GM13977 (cell line): ENCODE results near the gene SEC14L3.

ENCODE experiments used
- DNase-seq: peaks from one replicate; pipeline ENCODE4 v3.0.0; 2012; ENCODE audit warnings: low spot score
- in situ Hi-C: fragments of 300-500 bp; cut with MboI; formaldehyde crosslinking; loops from one replicate; pipeline ENCODE4 v1.12.0; 2022; ENCODE audit warnings: low sequenced_read_pairs, low pct_unique_long_range_greater_than_20kb, mixed read lengths, inconsistent platforms; ENCODE audit not compliant: unreplicated experiment
- TF ChIP-seq, protein P1 (sequence below): IDR thresholded peaks from 2 replicates; pipeline ENCODE4 v1.5.1; 2012; ENCODE audit warnings: mild to moderate bottlenecking, control low read depth; ENCODE audit not compliant: insufficient read depth; ENCODE audit errors: extremely low read depth, missing control alignments

The SEC14L3 gene

DNA sequence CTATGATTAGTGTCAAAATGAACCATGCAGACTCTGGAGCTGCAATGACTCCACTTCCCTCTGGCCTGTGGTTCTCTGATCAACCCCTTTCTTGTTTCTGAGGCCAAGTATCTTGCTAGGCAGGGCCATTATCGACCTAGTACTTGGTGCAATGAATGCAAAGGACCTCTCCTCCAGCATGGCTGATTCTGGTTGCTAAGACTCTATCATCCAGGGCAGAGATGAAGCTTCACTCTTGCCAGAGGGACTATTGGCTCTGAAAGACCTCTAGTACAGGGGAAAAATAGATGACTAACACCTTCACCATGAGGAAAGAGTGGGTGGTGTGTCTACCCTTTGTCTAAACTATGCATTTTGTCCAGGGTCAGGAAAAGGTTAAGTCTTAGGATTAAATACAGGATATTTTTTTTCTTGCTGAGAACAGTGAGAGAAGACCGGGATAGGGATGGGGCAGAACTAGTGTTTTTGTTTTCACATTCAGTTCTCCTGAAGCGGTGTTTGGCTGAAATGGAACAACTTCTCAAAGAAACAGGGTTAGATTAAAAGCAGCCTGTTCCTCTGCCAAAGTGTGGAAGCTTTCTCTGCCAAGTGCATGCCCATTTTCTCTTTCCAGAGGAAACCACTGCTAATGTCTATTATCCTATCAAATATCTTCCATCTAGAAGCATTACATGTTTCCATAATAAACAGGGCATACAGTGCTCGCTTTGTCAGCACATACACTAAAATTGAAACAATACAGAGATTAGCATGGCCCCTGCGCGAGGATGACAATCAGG is 51.3 kb downstream of the SEC14L3 start:
- TF ChIP-seq, protein P1, sequence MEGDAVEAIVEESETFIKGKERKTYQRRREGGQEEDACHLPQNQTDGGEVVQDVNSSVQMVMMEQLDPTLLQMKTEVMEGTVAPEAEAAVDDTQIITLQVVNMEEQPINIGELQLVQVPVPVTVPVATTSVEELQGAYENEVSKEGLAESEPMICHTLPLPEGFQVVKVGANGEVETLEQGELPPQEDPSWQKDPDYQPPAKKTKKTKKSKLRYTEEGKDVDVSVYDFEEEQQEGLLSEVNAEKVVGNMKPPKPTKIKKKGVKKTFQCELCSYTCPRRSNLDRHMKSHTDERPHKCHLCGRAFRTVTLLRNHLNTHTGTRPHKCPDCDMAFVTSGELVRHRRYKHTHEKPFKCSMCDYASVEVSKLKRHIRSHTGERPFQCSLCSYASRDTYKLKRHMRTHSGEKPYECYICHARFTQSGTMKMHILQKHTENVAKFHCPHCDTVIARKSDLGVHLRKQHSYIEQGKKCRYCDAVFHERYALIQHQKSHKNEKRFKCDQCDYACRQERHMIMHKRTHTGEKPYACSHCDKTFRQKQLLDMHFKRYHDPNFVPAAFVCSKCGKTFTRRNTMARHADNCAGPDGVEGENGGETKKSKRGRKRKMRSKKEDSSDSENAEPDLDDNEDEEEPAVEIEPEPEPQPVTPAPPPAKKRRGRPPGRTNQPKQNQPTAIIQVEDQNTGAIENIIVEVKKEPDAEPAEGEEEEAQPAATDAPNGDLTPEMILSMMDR: no peak
- no peak for DNase-seq
- in situ Hi-C loops: no loop called here

DNA sequence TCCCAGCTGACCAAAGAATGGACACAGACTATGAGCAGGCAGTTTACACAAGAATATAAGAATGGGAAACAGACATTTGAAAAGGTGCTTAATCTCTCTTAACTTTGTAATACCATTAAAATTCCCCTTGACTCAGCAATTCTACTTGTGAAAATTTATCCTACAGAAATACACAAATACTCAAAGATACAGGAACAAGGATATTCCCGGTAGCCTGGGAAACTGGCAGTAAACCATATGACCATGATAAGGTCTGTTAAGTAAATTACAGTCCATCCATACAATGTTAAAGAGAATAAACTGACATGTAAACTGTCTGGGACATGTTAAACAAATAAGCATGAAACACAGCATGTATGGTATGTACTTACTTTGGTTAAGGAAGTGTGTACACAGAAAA is 55.0 kb downstream of the SEC14L3 start:
- TF ChIP-seq, protein P1: no peak
- no peak for DNase-seq
- in situ Hi-C loops: no loop called here

DNA sequence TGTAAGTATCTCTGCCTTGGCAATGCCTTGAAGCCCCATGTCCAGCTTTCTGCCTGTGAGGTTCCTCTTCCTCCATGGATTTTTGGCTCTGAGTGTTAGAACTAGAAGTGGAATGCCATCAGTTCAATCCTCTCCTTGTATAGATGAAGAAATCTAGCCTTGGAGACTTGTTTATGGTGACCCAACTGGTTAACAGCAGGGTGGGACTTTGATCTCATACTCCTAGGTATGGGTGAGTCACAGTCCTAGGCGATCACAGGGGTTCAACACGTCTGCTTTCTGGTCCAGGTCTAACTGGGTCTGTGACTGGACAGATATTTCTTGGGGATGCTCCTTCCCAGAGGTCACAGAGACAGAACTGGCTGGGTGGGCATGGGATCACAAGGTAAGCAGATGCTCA is 55.4 kb downstream of the SEC14L3 start:
- in situ Hi-C loops: no loop called here

DNA sequence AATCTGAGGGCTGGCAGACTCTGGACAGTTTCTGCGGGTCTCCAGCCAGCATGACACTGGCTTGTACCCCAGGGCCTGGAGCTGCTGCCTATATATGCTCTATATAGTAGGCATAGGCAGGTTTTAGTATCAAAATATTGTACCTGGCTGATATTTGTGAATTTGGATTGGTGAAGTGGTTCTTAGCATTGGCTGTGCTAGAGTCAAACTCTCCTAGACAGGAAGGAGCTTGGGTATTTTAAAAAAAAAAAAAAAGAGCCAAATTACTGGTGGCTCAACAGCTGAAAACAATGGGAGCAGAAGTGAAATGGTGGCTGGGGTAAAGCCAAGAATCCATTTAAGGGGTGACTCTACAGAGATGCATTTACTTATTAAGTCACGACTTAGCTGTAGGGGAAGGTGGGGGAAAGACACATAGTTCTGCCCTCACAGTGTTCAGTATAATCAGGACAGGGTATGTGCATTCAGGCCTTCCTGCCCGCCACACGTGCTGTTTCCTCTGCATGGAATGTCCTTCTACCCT is 57.2 kb downstream of the SEC14L3 start:
- in situ Hi-C loops: no loop called here
- TF ChIP-seq, protein P1: no peak
- DNase-seq: no peak

More for the DNA sequence above, 55.4 kb downstream of the SEC14L3 start:
- TF ChIP-seq, protein P1: no peak
- DNase-seq: no peak

DNA sequence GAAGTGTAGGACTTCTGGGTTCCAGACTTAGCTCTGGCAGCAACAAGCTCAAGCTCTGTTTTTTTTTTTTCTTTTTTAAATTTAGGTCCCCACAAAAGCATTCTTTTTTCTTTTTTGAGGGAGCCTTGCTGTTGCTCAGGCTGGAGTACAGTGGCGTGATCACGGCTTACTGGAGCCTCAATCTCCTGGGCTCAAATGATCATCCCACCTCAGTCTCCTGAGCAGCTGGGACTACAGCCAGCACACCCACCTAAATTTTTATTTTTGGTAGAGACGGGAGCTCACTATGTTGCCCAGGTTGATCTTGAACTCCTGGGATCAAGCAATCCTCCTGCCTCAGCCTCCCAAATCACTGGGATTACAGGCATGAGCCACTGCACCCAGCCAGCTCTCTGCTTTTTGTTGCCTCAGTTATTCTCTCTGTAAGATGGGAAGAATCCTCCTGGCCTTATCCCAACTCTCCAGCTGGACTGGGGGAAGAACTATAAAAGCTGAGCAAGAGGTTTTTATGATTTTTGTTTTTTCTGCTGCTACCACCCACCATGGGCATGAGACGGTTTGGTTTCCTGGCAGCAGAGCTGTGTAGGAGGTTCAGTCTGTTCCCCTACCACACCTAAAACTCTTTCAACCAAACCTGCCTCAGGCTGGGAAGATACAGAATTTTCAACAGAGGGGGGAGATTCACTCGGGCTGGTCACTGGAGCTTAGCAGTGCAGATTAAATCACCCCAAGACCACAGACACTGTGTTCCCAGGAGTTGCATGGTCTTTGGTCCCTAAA is 57.9 kb downstream of the SEC14L3 start:
- in situ Hi-C loops: no loop called here
- TF ChIP-seq, protein P1: no peak
- no peak for DNase-seq

DNA sequence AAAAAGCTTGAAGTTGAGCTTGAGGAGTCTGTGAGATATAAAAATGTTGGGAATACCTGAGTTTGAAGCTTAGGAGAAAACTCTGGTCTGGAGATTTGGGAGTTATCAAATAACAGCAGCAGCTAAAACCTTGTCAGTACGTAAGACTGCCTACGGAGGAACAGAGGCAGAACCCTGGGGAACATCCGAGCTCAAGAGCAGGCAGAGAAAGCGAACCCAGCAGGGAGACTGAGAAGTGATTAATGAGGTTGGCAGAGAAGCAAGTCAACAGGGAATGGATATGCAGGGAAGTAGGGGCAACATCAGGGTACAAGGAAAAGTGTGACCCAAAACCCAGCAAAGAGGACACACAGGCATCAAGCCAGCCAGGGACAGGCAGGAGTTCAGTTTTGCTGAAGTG is 58.8 kb downstream of the SEC14L3 start:
- no peak for DNase-seq
- TF ChIP-seq, protein P1: no peak
- in situ Hi-C loops: no loop called here
